NCI-H345 (cell line): ENCODE measurements around the gene SORCS2.

ENCODE experiments used
- DNase-seq: peaks from one replicate; lab custom pipeline; 2025; lab: John Stamatoyannopoulos, UW

Gene SORCS2

GRCh38 chr4:7338876-7339623, 146.7 kb downstream of the SORCS2 start:
- DNase-seq: no peak

- no peak for DNase-seq
Observed at GRCh38 chr4:7339751-7340552, 147.6 kb downstream of the SORCS2 start.

GRCh38 chr4:7340553-7341433, 148.5 kb downstream of the SORCS2 start:
- DNase-seq: no peak

- no peak for DNase-seq
Observed at GRCh38 chr4:7341491-7342222, 149.3 kb downstream of the SORCS2 start.

- DNase-seq: no peak
Observed at GRCh38 chr4:7342223-7343080, 150.1 kb downstream of the SORCS2 start.

GRCh38 chr4:7343081-7343655, 150.8 kb downstream of the SORCS2 start:
- DNase-seq: no peak

- no peak for DNase-seq
Observed at GRCh38 chr4:7343950-7344349, 151.6 kb downstream of the SORCS2 start.

GRCh38 chr4:7344636-7345155, 152.4 kb downstream of the SORCS2 start:
- DNase-seq: no peak

- DNase-seq: no peak
Observed at GRCh38 chr4:7347981-7348380, 155.6 kb downstream of the SORCS2 start.

- no peak for DNase-seq
Observed at GRCh38 chr4:7348946-7349900, 156.9 kb downstream of the SORCS2 start.

- no peak for DNase-seq
Observed at GRCh38 chr4:7350396-7350795, 158.1 kb downstream of the SORCS2 start.

- no peak for DNase-seq
Observed at GRCh38 chr4:7351014-7351413, 158.7 kb downstream of the SORCS2 start.

GRCh38 chr4:7352486-7352885, 160.1 kb downstream of the SORCS2 start:
- DNase-seq: peak; percentile 55

GRCh38 chr4:7353046-7353790, 160.9 kb downstream of the SORCS2 start:
- no peak for DNase-seq

GRCh38 chr4:7353846-7354610, 161.7 kb downstream of the SORCS2 start:
- DNase-seq: no peak

GRCh38 chr4:7354927-7355326, 162.6 kb downstream of the SORCS2 start:
- no peak for DNase-seq

- DNase-seq: no peak
Observed at GRCh38 chr4:7355795-7356194, 163.5 kb downstream of the SORCS2 start.
